Hippocampal formation (tissue), 2 donors: ENCODE results near the gene MST1.

Experiments
- DNase-seq, 2 donors: peaks; one replicate each; lab custom pipeline; 2025; lab: John Stamatoyannopoulos, UW

MST1 gene

GRCh38 chr3:49634736-49635135 lies 54.5 kb downstream of the MST1 start:
- DNase-seq: no peak
